ENCODE measurements around the gene CIP2A. TPM values are rescaled to one million over a fixed set of nuclear protein-coding genes. Genes with fewer than 3 reads are reported as not detected.

CIP2A gene
- total and polyA plus RNA-seq, 5 donors from 2014 or later, result 0.99 to 6.3 (median 1.7) TPM

DNA sequence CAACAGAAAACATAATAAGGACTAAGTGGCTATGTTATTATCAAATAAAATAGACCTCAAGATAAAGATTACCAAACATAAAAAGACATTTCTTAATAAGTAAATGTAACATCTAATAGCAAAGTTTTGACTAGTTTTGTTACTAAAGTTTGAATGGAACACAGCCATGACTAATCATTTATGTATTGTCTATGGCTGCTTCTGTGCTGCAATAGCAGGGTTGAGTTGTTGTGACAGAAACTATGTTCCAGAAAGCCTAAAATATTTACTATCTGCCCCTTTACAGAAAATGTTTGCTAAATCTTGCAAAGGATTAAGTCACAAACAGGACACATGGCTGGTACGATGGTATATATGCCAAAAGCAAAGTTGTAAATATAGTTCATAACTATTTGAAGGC is 40.9 kb downstream of the CIP2A start:
- Histone ChIP-seq H3K27me3 (ENCODE audit: control insufficient read depth, insufficient read depth, low read length) (no peaks in the 10 kb centered on the region), H3K4me3 (ENCODE audit: low read depth, low read length) (no peak overlapping the region), H3K27ac (ENCODE audit: insufficient read depth, low read length, poor library complexity, severe bottlenecking) (no peak overlapping the region), H3K9me3 (ENCODE audit: control insufficient read depth in 2 of 2, low read length in 2 of 2) (no peaks in the 10 kb centered on the region), H3K4me1 (ENCODE audit: control insufficient read depth, insufficient read depth, low read length, poor library complexity, severe bottlenecking) (peaks cover 12% of the 10 kb centered on the region), H3K36me3 (ENCODE audit: control insufficient read depth, insufficient read depth, low read length) (no peaks in the 10 kb centered on the region)
- Mint-ChIP-seq H3K36me3 (peaks cover 8% of the 10 kb centered on the region), H3K27ac (no peak overlapping the region), H3K27me3 (no peaks in the 10 kb centered on the region), H3K4me3 (no peak overlapping the region), H3K4me1 (peaks cover 18 to 42% (median 20%) of the 10 kb centered on the region in 4 donors), H3K9me3 (no peaks in the 10 kb centered on the region)
- DNase-seq (no peak), ATAC-seq (ENCODE audit: low read depth in 2 of 2) (no peak)

DNA sequence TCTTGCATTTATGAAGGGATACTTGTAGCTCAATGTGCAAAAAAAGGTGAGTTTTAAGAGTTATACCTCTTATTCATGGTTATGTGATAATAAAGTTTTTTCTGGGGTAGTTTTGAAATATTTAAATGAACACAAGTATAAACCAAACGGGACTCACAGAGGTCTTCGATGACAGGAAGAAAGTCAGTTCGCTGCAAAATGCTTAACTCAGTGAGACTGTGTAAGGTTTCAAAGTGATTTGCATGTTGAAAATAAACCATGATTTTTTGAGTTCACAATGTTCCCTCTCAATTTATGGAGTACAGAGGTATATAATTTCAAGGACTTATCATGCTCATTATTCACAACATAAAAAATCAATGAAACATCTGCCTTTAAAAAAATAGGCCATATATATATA is 42.5 kb downstream of the CIP2A start:
- Histone ChIP-seq H3K36me3 (ENCODE audit: control insufficient read depth, insufficient read depth, low read length) (no peaks in the 10 kb centered on the region), H3K27ac (ENCODE audit: insufficient read depth, low read length, poor library complexity, severe bottlenecking) (no peak overlapping the region), H3K4me1 (ENCODE audit: control insufficient read depth, insufficient read depth, low read length, poor library complexity, severe bottlenecking) (peaks cover 6% of the 10 kb centered on the region), H3K27me3 (ENCODE audit: control insufficient read depth, insufficient read depth, low read length) (no peaks in the 10 kb centered on the region), H3K9me3 (ENCODE audit: control insufficient read depth in 2 of 2, low read length in 2 of 2) (no peaks in the 10 kb centered on the region), H3K4me3 (ENCODE audit: low read depth, low read length) (peak overlapping the region; percentile 82)
- H3K4me1 Mint-ChIP-seq, result peaks cover 12 to 34% (median 14%) of the 10 kb centered on the region in 4 donors
- H3K9me3 Mint-ChIP-seq, result no peaks in the 10 kb centered on the region
- H3K27me3 Mint-ChIP-seq, result no peaks in the 10 kb centered on the region
- H3K4me3 Mint-ChIP-seq, result peak overlapping the region; percentile 70 to 92 (median 82)
- peak overlapping the region in 2 of 3 donors; percentile 71 to 78 for H3K27ac Mint-ChIP-seq
- DNase-seq, result no peak
- no peak for ATAC-seq (ENCODE audit: low read depth in 2 of 2)
- peaks cover 9% of the 10 kb centered on the region for H3K36me3 Mint-ChIP-seq

DNA sequence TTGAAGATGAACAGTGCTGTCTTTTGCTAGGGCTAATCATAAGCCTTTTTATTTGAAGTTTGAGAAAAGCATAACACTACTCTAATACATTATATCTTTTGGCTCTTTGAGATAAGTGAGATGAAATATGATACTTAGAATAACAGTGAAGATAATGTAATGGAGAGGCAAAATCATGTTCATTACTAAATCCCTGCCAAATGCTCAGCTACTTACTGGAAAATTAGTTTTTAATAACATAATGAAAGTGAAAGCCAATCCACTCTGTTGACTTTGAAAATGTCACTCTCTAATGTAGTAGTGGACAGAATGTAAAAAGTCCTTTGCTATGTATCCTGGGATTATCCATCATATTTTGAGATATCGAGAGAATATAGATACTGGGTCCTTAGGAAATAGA is 43.0 kb downstream of the CIP2A start:
- peak overlapping the region; percentile 82 for H3K4me3 ChIP-seq (ENCODE audit: low read depth, low read length)
- H3K9me3 Mint-ChIP-seq, result no peaks in the 10 kb centered on the region
- H3K27ac ChIP-seq (ENCODE audit: insufficient read depth, low read length, poor library complexity, severe bottlenecking), result no peak overlapping the region
- ATAC-seq (ENCODE audit: low read depth in 2 of 2) (no peak), DNase-seq (no peak)
- H3K36me3 ChIP-seq (ENCODE audit: control insufficient read depth, insufficient read depth, low read length), result no peaks in the 10 kb centered on the region
- H3K27ac Mint-ChIP-seq, result peak overlapping the region in 2 of 3 donors; percentile 71 to 78
- H3K36me3 Mint-ChIP-seq, result peaks cover 9% of the 10 kb centered on the region
- H3K27me3 ChIP-seq (ENCODE audit: control insufficient read depth, insufficient read depth, low read length), result no peaks in the 10 kb centered on the region
- H3K4me1 ChIP-seq (ENCODE audit: control insufficient read depth, insufficient read depth, low read length, poor library complexity, severe bottlenecking), result peaks cover 6% of the 10 kb centered on the region
- peaks cover 12 to 34% (median 14%) of the 10 kb centered on the region in 4 donors for H3K4me1 Mint-ChIP-seq
- peak overlapping the region; percentile 70 to 92 (median 82) for H3K4me3 Mint-ChIP-seq
- no peaks in the 10 kb centered on the region for H3K27me3 Mint-ChIP-seq
- H3K9me3 ChIP-seq (ENCODE audit: control insufficient read depth in 2 of 2, low read length in 2 of 2), result no peaks in the 10 kb centered on the region

DNA sequence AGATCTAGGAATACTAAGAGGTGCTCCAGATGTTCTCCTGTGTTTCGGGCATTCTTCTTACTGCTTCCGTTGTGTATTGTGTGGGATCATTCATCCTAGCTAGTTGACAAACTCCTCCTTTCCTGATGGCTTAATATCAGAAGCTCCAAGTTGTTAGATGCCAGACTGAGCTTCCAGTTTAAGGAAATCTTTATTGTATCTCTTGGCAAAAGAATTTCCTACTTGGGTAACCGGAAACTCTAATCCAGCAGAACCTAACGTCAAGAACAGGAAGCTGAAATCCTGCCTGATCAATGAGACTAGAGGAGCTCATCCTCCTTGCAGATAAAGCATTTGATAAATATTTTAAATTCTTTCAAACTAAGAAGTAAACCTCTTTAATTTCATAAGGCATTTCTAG is 51.2 kb downstream of the CIP2A start:
- H3K36me3 Mint-ChIP-seq, result no peaks in the 10 kb centered on the region
- DNase-seq (no peak), ATAC-seq (ENCODE audit: low read depth in 2 of 2) (no peak)
- no peak overlapping the region for H3K27ac Mint-ChIP-seq
- H3K27me3 ChIP-seq (ENCODE audit: control insufficient read depth, insufficient read depth, low read length), result no peaks in the 10 kb centered on the region
- no peak overlapping the region for H3K27ac ChIP-seq (ENCODE audit: insufficient read depth, low read length, poor library complexity, severe bottlenecking)
- no peaks in the 10 kb centered on the region for H3K4me1 ChIP-seq (ENCODE audit: control insufficient read depth, insufficient read depth, low read length, poor library complexity, severe bottlenecking)
- no peaks in the 10 kb centered on the region for H3K9me3 Mint-ChIP-seq
- H3K4me3 ChIP-seq (ENCODE audit: low read depth, low read length), result no peak overlapping the region
- H3K36me3 ChIP-seq (ENCODE audit: control insufficient read depth, insufficient read depth, low read length), result no peaks in the 10 kb centered on the region
- H3K4me1 Mint-ChIP-seq, result peaks cover 0 to 2% (median 0%) of the 10 kb centered on the region in 4 donors
- H3K9me3 ChIP-seq (ENCODE audit: control insufficient read depth in 2 of 2, low read length in 2 of 2), result no peaks in the 10 kb centered on the region
- H3K27me3 Mint-ChIP-seq, result no peaks in the 10 kb centered on the region
- no peak overlapping the region for H3K4me3 Mint-ChIP-seq

DNA sequence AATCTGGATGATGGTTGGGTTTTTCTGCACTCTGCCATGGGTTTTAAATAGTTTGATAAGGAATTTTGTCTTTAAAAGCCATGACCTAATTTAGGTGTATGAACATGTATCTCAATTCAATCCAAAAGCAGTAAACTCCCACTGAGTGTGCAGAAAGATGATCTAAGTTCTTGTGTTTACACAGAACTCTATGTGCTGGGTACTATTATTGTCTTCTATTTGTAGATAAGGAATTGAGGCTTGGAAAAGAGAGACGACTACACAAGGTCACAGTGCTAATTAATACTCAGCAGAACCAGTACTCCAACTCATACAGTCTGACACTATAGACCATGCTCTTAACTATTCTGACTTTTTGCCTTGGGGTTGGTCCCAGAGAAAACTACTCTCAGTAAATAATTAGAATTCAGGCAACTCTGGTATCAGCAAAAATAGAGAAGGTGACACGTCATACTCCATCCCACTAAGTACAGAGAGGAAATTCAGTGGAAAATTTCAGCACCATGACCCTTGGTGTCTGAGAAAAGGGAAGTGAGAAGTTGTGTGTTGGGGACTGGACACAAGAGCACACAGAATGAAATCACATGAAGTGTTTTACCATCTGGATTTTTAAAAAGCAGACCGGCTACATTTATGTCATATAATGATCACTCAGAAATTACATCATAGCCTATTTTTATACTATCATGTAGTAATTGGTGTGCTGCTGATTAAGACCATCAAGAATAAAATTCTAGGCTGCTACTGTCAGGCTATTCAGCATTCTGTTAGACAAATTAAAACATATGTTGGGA is 60.6 kb downstream of the CIP2A start:
- Mint-ChIP-seq H3K27ac (no peak overlapping the region), H3K27me3 (peaks cover 15% of the 10 kb centered on the region), H3K36me3 (peaks cover 5% of the 10 kb centered on the region), H3K4me1 (peaks cover 0 to 10% (median 3%) of the 10 kb centered on the region in 4 donors), H3K9me3 (peaks cover 0 to 4% (median 0%) of the 10 kb centered on the region in 7 donors), H3K4me3 (no peak overlapping the region)
- no peak for ATAC-seq (ENCODE audit: low read depth in 2 of 2)
- Histone ChIP-seq H3K27me3 (ENCODE audit: control insufficient read depth, insufficient read depth, low read length) (peaks cover 10% of the 10 kb centered on the region), H3K27ac (ENCODE audit: insufficient read depth, low read length, poor library complexity, severe bottlenecking) (no peak overlapping the region), H3K9me3 (ENCODE audit: control insufficient read depth in 2 of 2, low read length in 2 of 2) (no peaks in the 10 kb centered on the region), H3K4me1 (ENCODE audit: control insufficient read depth, insufficient read depth, low read length, poor library complexity, severe bottlenecking) (no peaks in the 10 kb centered on the region), H3K36me3 (ENCODE audit: control insufficient read depth, insufficient read depth, low read length) (no peaks in the 10 kb centered on the region), H3K4me3 (ENCODE audit: low read depth, low read length) (no peak overlapping the region)
- DNase-seq, result no peak

DNA sequence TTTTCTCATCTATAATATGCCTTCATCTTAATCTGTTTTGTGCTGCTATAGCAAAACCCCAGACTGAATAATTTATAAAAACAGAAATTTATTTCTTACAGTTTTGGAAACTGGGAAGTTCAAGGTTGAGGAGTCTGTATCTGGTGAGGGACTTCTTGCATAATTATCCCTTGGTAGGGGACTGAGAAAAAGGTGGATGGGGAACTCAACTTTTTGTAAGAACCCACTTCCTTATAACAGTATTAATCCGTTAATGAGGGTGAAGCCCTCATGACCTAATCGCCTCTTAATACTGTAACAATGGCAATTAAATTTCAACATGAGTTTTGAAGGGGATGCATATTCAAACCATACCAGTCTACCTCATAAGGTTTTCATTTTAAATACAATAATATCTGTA is 61.4 kb downstream of the CIP2A start:
- H3K4me3 ChIP-seq (ENCODE audit: low read depth, low read length), result no peak overlapping the region
- no peaks in the 10 kb centered on the region for H3K36me3 ChIP-seq (ENCODE audit: control insufficient read depth, insufficient read depth, low read length)
- peaks cover 0 to 4% (median 0%) of the 10 kb centered on the region in 7 donors for H3K9me3 Mint-ChIP-seq
- no peak overlapping the region for H3K27ac ChIP-seq (ENCODE audit: insufficient read depth, low read length, poor library complexity, severe bottlenecking)
- peaks cover 0 to 10% (median 3%) of the 10 kb centered on the region in 4 donors for H3K4me1 Mint-ChIP-seq
- H3K9me3 ChIP-seq (ENCODE audit: control insufficient read depth in 2 of 2, low read length in 2 of 2), result no peaks in the 10 kb centered on the region
- no peak overlapping the region for H3K27ac Mint-ChIP-seq
- peaks cover 10% of the 10 kb centered on the region for H3K27me3 ChIP-seq (ENCODE audit: control insufficient read depth, insufficient read depth, low read length)
- DNase-seq, result no peak
- no peak overlapping the region for H3K4me3 Mint-ChIP-seq
- peaks cover 15% of the 10 kb centered on the region for H3K27me3 Mint-ChIP-seq
- no peaks in the 10 kb centered on the region for H3K4me1 ChIP-seq (ENCODE audit: control insufficient read depth, insufficient read depth, low read length, poor library complexity, severe bottlenecking)
- H3K36me3 Mint-ChIP-seq, result peaks cover 5% of the 10 kb centered on the region
- no peak for ATAC-seq (ENCODE audit: low read depth in 2 of 2)

DNA sequence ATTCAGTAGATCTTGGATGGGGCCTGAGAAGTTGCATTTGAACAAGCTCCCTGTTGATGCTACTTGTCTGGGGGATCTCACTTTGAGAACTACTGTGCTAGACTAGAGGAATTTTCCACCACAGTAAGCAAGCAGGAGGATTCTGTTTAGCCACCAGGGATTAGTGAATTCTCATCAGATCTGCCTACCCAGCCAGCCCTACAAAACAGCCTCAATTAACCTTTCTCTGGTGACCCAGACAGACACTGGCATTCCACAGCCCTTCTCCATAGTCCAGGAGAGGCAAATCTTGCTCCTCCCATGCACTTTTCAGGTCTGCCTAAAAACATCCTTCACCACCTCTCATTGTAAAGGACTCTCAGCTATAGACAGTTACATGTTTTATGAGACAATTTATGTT is 62.1 kb downstream of the CIP2A start:
- H3K27me3 ChIP-seq (ENCODE audit: control insufficient read depth, insufficient read depth, low read length), result peaks cover 10% of the 10 kb centered on the region
- no peaks in the 10 kb centered on the region for H3K9me3 ChIP-seq (ENCODE audit: control insufficient read depth in 2 of 2, low read length in 2 of 2)
- ATAC-seq (ENCODE audit: low read depth in 2 of 2) (no peak), DNase-seq (no peak)
- peaks cover 0 to 3% (median 0%) of the 10 kb centered on the region in 7 donors for H3K9me3 Mint-ChIP-seq
- H3K27ac ChIP-seq (ENCODE audit: insufficient read depth, low read length, poor library complexity, severe bottlenecking), result no peak overlapping the region
- peaks cover 15% of the 10 kb centered on the region for H3K27me3 Mint-ChIP-seq
- peaks cover 5% of the 10 kb centered on the region for H3K36me3 Mint-ChIP-seq
- no peak overlapping the region for H3K27ac Mint-ChIP-seq
- peaks cover 0 to 10% (median 3%) of the 10 kb centered on the region in 4 donors for H3K4me1 Mint-ChIP-seq
- H3K4me1 ChIP-seq (ENCODE audit: control insufficient read depth, insufficient read depth, low read length, poor library complexity, severe bottlenecking), result no peaks in the 10 kb centered on the region
- H3K4me3 Mint-ChIP-seq, result no peak overlapping the region
- H3K4me3 ChIP-seq (ENCODE audit: low read depth, low read length), result no peak overlapping the region
- no peaks in the 10 kb centered on the region for H3K36me3 ChIP-seq (ENCODE audit: control insufficient read depth, insufficient read depth, low read length)

DNA sequence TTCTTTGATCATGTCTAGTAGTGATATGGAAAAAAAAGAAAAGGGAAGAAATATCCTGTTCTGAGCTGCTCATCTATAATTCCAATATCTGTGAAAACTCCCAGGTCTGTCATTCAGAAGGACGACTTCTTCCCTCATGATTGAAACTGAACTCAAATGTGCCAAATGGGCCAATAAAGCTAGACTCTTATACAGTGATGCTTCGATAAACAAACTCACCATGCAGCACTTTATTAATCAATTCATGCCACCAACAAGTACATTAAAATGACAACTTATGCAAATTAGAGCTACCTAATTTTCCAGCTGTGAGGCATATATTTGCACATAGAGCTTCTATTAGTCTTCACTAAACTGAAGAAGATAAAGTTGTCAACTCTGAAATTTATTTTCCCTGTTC is 63.3 kb downstream of the CIP2A start:
- DNase-seq (no peak), ATAC-seq (ENCODE audit: low read depth in 2 of 2) (no peak)
- Mint-ChIP-seq H3K36me3 (peaks cover 5% of the 10 kb centered on the region), H3K27me3 (peaks cover 14% of the 10 kb centered on the region), H3K27ac (no peak overlapping the region), H3K4me1 (peaks cover 0 to 10% (median 3%) of the 10 kb centered on the region in 4 donors), H3K4me3 (no peak overlapping the region), H3K9me3 (peaks cover 0 to 3% (median 0%) of the 10 kb centered on the region in 7 donors)
- Histone ChIP-seq H3K9me3 (ENCODE audit: control insufficient read depth in 2 of 2, low read length in 2 of 2) (no peaks in the 10 kb centered on the region), H3K4me1 (ENCODE audit: control insufficient read depth, insufficient read depth, low read length, poor library complexity, severe bottlenecking) (no peaks in the 10 kb centered on the region), H3K27me3 (ENCODE audit: control insufficient read depth, insufficient read depth, low read length) (peaks cover 10% of the 10 kb centered on the region), H3K36me3 (ENCODE audit: control insufficient read depth, insufficient read depth, low read length) (no peaks in the 10 kb centered on the region), H3K4me3 (ENCODE audit: low read depth, low read length) (no peak overlapping the region), H3K27ac (ENCODE audit: insufficient read depth, low read length, poor library complexity, severe bottlenecking) (no peak overlapping the region)
